Heart right ventricle (tissue), 16 donors: ENCODE data around the gene MRPL51. TPM values are rescaled to one million over a fixed set of nuclear protein-coding genes. Genes with fewer than 3 reads are reported as not detected.

Experiments
- ATAC-seq, 8 donors: fragments of 200-7000 bp; cut with Tn5 transposase; one replicate each; pipeline ENCODE4 v1.9.1; 2020; ENCODE audit warnings: mild to moderate bottlenecking in 8 of 8, moderate library complexity in 8 of 8, moderate number of reproducible peaks in 1 of 8
- DNase-seq, 2 donors: peaks; one replicate each; pipeline ENCODE4 v3.0.0-alpha.2; 2020
- H3K27ac ChIP-seq, 10 donors: fragments of 200-600 bp; sonication (generic) in 2 of 10; one replicate each; pipeline versions ENCODE4 v1.5.0 to v1.8.0; 2020 to 2022; ENCODE audit warnings: mild to moderate bottlenecking in 3 of 10
- H3K27me3 ChIP-seq, 7 donors: fragments of 200-600 bp; one replicate each; pipeline ENCODE4 v1.8.0; 2021 to 2022; ENCODE audit warnings: mild to moderate bottlenecking in 2 of 7
- H3K36me3 ChIP-seq, 9 donors: fragments of 200-600 bp; sonication (generic) in 1 of 9; one replicate each; pipeline versions ENCODE4 v1.5.0 to v1.8.0; 2020 to 2022; ENCODE audit warnings: mild to moderate bottlenecking in 2 of 9
- H3K4me1 ChIP-seq, 9 donors: fragments of 200-600 bp; sonication (generic) in 1 of 9; one replicate each; pipeline versions ENCODE4 v1.5.0 to v1.8.0; 2020 to 2022; ENCODE audit warnings: mild to moderate bottlenecking in 4 of 9
- H3K4me3 ChIP-seq, 10 donors: fragments of 200-600 bp; sonication (generic) in 2 of 10; one replicate each; pipeline versions ENCODE4 v1.5.0 to v1.8.0; 2020 to 2022; ENCODE audit warnings: mild to moderate bottlenecking in 7 of 10, moderate library complexity in 2 of 10
- H3K9me3 ChIP-seq, 11 donors: fragments of 200-600 bp in 10 of 11; sonication (generic) in 2 of 11; one replicate each; pipeline versions ENCODE4 v1.5.0 to v1.8.0; 2013 to 2022; ENCODE audit warnings: mild to moderate bottlenecking in 2 of 11, control low read depth in 1 of 11, moderate library complexity in 1 of 11
- WGBS, 2 donors: extraction: QIAGEN DNeasy Blood & Tissue Kit; methylation state at CpG; one replicate each; pipeline ENCODE4 v1.1.7; 2013; ENCODE audit warnings: inconsistent platforms in 1 of 2; 5-methylcytosine and 5-hydroxymethylcytosine counted together
- intact Hi-C, 10 donors: fragments of 100-400 bp; cut with DNase I; formaldehyde crosslinking; loops; one replicate each; pipeline versions ENCODE4 v1.11.1 to v1.14.2; 2022
- polyA plus RNA-seq, 2 donors: library from polyadenylated mRNA; stranded (reverse); fragments of 200-250 nt; gene quantifications; one replicate each; pipeline ENCODE4 v1.2.3, GENCODE V29; 2013
- total RNA-seq, 10 donors: library from RNA; stranded (reverse); fragmentation: NEBNext Ultra II Directional in 3 of 10; extraction: Animal tissue kit (Norgen Biotek cat#: 25700) in 3 of 10; gene quantifications; one replicate each; pipeline versions ENCODE4 v1.2.1 to v1.2.4, GENCODE V29; 2021 to 2023
- TF ChIP-seq, protein P1 (sequence below), 9 donors: fragments of 200-600 bp; sonication (generic) in 2 of 9; IDR thresholded peaks; one replicate each; pipeline versions ENCODE4 v1.5.0 to v1.8.0; 2021 to 2022; ENCODE audit warnings: antibody characterized with exemption in 9 of 9, mild to moderate bottlenecking in 5 of 9, moderate library complexity in 1 of 9
- donor health status: Arrhythmogenic right ventricular cardiomyopathy.
- donor health status: ischemic (EF 13 %, LVEDD 7.1; RV severe dilation, severe dysfunction).
- donor health status: healthy with polysubstance abuse.
- donor health status: DM: no; HTN: yes; CAD: no.
- donor health status: DM: no; HTN: no; CAD: no.
- donor health status: ischemic (EF 25% LVEDD 6.9; RV normal size, moderate dysfunction).
- donor health status: ischemic (EF 25% LVEDD 5.7; RV mildly dilated, moderate dysfunction).
- donor health status: healthy.
- donor health status: DM: yes; HTN: yes; CAD: no.
- donor health status: Ischemic cardiomyopathy.
- donor health status: ischemic (EF 35%, LVEDD 5.7; RV mildly dilated, moderate dysfunction).
- donor health status: nonischemic (EF 11% LVEDD 7.7; RV severe dilation, severe dysfunction).
- donor health status: DM: yes; HTN: yes; CAD: no.
- donor health status: PGD.
- donor health status: ischemic (EF 29% LVEDD 5.4; RV normal size, mild dysfunction).
- donor health status: nonischemic (EF 23%, LVEDD 6.1; RV moderate dilation, normal function).

The MRPL51 gene
- total and polyA plus RNA-seq, 12 donors, result 123 to 300 (median 250) TPM

DNA sequence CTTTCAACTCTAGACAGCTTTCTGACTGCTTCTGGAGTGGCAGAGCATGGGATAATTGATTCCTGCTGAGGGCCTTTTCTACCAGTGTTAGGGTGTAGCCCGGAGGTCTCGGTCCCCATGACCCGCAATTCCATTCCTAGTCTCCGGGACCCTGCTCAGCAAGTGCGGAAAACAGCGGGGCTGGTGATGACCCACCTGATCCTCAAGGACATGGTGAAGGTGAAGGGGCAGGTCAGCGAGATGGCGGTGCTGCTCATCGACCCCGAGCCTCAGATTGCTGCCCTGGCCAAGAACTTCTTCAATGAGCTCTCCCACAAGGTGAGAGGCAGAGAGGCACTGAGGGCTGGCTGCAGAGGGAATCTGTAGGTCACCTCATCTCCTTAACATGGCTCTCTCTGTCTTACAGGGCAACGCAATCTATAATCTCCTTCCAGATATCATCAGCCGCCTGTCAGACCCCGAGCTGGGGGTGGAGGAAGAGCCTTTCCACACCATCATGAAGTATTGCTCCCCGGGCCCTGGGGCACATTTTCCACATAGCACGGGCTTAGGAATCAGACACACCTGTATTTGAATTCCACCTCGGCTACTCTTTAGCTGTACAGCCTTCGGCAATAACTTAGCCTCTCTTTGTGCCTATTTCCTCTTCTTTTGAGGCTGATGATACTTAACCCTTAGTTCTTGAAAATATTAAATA lies 35.6 kb upstream of the MRPL51 start:
- peaks cover 0 to 84% (median 65%) of the 10 kb centered on the region in 9 donors for H3K36me3 ChIP-seq
- H3K9me3 ChIP-seq, result no peaks in the 10 kb centered on the region
- TF ChIP-seq, protein P1, sequence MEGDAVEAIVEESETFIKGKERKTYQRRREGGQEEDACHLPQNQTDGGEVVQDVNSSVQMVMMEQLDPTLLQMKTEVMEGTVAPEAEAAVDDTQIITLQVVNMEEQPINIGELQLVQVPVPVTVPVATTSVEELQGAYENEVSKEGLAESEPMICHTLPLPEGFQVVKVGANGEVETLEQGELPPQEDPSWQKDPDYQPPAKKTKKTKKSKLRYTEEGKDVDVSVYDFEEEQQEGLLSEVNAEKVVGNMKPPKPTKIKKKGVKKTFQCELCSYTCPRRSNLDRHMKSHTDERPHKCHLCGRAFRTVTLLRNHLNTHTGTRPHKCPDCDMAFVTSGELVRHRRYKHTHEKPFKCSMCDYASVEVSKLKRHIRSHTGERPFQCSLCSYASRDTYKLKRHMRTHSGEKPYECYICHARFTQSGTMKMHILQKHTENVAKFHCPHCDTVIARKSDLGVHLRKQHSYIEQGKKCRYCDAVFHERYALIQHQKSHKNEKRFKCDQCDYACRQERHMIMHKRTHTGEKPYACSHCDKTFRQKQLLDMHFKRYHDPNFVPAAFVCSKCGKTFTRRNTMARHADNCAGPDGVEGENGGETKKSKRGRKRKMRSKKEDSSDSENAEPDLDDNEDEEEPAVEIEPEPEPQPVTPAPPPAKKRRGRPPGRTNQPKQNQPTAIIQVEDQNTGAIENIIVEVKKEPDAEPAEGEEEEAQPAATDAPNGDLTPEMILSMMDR (IDR thresholded peaks at IDR 0.05), result no peak
- no peak for ATAC-seq
- peak overlapping the region in 1 of 10 donors; percentile 15 for H3K27ac ChIP-seq
- no peak for DNase-seq
- H3K4me1 ChIP-seq, result peaks cover 3 to 25% (median 20%) of the 10 kb centered on the region in 9 donors
- no peaks in the 10 kb centered on the region for H3K27me3 ChIP-seq
- intact Hi-C loops, result no loop called here
- H3K4me3 ChIP-seq, result no peak overlapping the region
- WGBS, 2 donors, result 82 to 87% methylated on average over 17 of the region's 17 CpGs

DNA sequence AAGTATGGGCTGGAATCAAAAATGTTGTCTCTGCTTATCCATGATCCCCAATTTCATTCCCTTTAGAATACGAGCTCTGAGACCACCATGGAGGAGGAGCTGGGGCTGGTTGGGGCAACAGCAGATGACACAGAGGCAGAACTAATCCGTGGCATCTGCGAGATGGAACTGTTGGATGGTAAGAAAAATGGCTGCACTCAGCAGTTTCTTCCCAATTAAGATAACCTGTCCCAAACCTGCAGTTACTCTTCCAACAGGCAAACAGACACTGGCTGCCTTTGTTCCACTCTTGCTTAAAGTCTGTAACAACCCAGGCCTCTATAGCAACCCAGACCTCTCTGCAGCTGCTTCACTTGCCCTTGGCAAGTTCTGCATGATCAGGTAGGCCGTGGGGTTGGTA lies 34.6 kb upstream of the MRPL51 start:
- TF ChIP-seq, protein P1 (IDR thresholded peaks at IDR 0.05), result no peak
- intact Hi-C loops, result no loop called here
- Histone ChIP-seq H3K27me3 (no peaks in the 10 kb centered on the region), H3K4me3 (no peak overlapping the region), H3K27ac (no peak overlapping the region), H3K36me3 (peaks cover 0 to 93% (median 75%) of the 10 kb centered on the region in 9 donors), H3K9me3 (no peaks in the 10 kb centered on the region), H3K4me1 (peaks cover under 1 to 16% (median 13%) of the 10 kb centered on the region in 9 donors)
- ATAC-seq (no peak), DNase-seq (no peak)
- 94 to 97% methylated on average over 4 of the region's 4 CpGs for WGBS, 2 donors

DNA sequence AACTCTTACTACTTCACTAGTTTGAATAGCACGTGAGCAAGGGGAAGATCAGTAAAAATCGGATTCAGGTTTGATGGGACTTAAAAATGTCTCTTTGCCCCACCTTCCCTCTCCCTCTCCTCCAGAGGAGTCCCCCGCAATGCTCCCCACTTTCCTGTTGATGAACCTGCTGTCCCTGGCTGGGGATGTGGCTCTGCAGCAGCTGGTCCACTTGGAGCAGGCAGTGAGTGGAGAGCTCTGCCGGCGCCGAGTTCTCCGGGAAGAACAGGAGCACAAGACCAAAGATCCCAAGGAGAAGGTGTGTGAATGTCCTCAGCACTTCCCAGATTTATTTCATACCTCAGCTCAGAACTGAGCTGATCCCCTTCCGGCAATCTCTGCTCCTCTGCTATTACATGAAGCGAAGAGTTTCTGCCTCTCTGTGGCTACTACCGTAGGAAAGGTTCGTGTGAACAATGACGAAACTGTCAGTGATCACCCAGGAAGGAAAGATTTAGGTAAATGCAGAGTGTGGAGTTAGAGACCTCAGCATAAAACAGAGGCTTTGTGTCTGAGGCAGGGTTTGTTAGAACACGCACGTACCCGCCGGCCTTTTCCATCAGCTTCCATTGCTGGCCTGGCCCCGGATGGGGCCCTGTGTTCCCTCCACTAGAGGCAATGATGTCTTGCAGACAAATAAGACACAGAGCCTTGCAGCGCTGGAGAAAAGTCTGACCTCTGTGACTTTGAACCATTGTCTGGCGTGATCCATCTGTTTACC lies 33.9 kb upstream of the MRPL51 start:
- Histone ChIP-seq H3K4me3 (no peak overlapping the region), H3K27me3 (no peaks in the 10 kb centered on the region), H3K27ac (no peak overlapping the region), H3K4me1 (peaks cover 0 to 8% (median 5%) of the 10 kb centered on the region in 9 donors), H3K9me3 (no peaks in the 10 kb centered on the region), H3K36me3 (peaks cover 0 to 100% (median 81%) of the 10 kb centered on the region in 9 donors)
- ATAC-seq, result no peak
- TF ChIP-seq, protein P1 (IDR thresholded peaks at IDR 0.05), result no peak
- intact Hi-C loops, result no loop called here
- no peak for DNase-seq
- 87 to 90% methylated on average over 19 of the region's 19 CpGs for WGBS, 2 donors

DNA sequence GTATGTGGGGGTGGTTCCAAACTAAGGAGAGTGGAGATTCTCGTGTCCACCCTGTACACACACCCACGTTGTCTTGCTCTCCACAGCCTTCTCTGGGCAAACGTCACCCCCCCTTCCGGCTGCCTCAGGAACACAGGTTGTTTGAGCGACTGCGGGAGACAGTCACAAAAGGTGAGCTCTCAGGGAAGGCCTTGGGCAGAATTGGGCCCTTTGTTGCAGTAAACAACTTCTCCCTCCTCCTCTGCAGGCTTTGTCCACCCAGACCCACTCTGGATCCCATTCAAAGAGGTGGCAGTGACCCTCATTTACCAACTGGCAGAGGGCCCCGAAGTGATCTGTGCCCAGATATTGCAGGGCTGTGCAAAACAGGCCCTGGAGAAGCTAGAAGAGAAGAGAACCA lies 33.1 kb upstream of the MRPL51 start:
- no peaks in the 10 kb centered on the region for H3K9me3 ChIP-seq

More for the DNA sequence above, 33.1 kb upstream of the MRPL51 start:
- TF ChIP-seq, protein P1 (IDR thresholded peaks at IDR 0.05), result no peak
- no peak for ATAC-seq
- Histone ChIP-seq H3K36me3 (peaks cover 0 to 100% (median 86%) of the 10 kb centered on the region in 9 donors), H3K4me1 (peaks cover 0 to under 1% (median 0%) of the 10 kb centered on the region in 9 donors), H3K27ac (no peak overlapping the region), H3K27me3 (no peaks in the 10 kb centered on the region), H3K4me3 (no peak overlapping the region)
- 95 to 97% methylated on average over 7 of the region's 7 CpGs for WGBS, 2 donors
- no peak for DNase-seq
- intact Hi-C loops, result no loop called here
